Trophoblast cell (in vitro differentiated cells and primary cell): Measurements from ENCODE around the gene TOM1L2.

ENCODE experiments used
- DNase-seq, 2 donors: peaks; one replicate each; pipeline ENCODE4 v3.0.0-alpha.2; 2016
- H2AFZ ChIP-seq: 2 replicates; pipeline ENCODE4 v1.6.1; 2013; ENCODE audit warnings: low read length, moderate library complexity, mild to moderate bottlenecking; ENCODE audit not compliant: insufficient read depth, poor library complexity
- H2AK5ac ChIP-seq: 2 replicates; pipeline ENCODE4 v1.6.1; 2013; ENCODE audit warnings: mild to moderate bottlenecking, low read length
- H2BK120ac ChIP-seq: 2 replicates; pipeline ENCODE4 v1.6.1; 2013; ENCODE audit warnings: low read length, mild to moderate bottlenecking, moderate library complexity; ENCODE audit not compliant: insufficient read depth, poor library complexity
- H2BK12ac ChIP-seq: 2 replicates; pipeline ENCODE4 v1.6.1; 2013; ENCODE audit warnings: mild to moderate bottlenecking, low read length, moderate library complexity
- H2BK5ac ChIP-seq: 2 replicates; pipeline ENCODE4 v1.6.1; 2013; ENCODE audit warnings: low read length, low read depth, moderate library complexity, mild to moderate bottlenecking; ENCODE audit not compliant: poor library complexity
- H3K14ac ChIP-seq: 2 replicates; pipeline ENCODE4 v1.6.1; 2013; ENCODE audit warnings: mild to moderate bottlenecking, low read length
- H3K18ac ChIP-seq: 2 replicates; pipeline ENCODE4 v1.6.1; 2013; ENCODE audit warnings: mild to moderate bottlenecking, low read length
- H3K23ac ChIP-seq: 2 replicates; pipeline ENCODE4 v1.6.1; 2013; ENCODE audit warnings: low read length
- H3K27ac ChIP-seq: 2 replicates; pipeline ENCODE4 v1.5.1; 2013; ENCODE audit warnings: low read depth, mild to moderate bottlenecking, inconsistent platforms, low read length, moderate library complexity
- H3K27me3 ChIP-seq: 2 replicates; pipeline ENCODE4 v1.6.1; 2013; ENCODE audit warnings: inconsistent platforms, mild to moderate bottlenecking, low read length, moderate library complexity; ENCODE audit not compliant: insufficient read depth
- H3K36me3 ChIP-seq, 2 experiments: 1 replicate in 1 of 2; 2 replicates in 1 of 2; pipeline ENCODE4 v1.6.1; 2013; ENCODE audit warnings: low read length in 2 of 2, mild to moderate bottlenecking in 2 of 2, moderate library complexity in 1 of 2; ENCODE audit not compliant: insufficient read depth in 2 of 2, control insufficient read depth in 1 of 2
- H3K4ac ChIP-seq: 2 replicates; pipeline ENCODE4 v1.6.1; 2013; ENCODE audit warnings: low read depth, mild to moderate bottlenecking, low read length, moderate library complexity
- H3K4me1 ChIP-seq, 2 experiments: 1 replicate in 1 of 2; 2 replicates in 1 of 2; pipeline ENCODE4 v1.6.1; 2013; ENCODE audit warnings: low read length in 2 of 2, mild to moderate bottlenecking in 2 of 2, moderate library complexity in 1 of 2; ENCODE audit not compliant: insufficient read depth in 2 of 2, control insufficient read depth in 1 of 2
- H3K4me2 ChIP-seq: 2 replicates; pipeline ENCODE4 v1.6.1; 2013; ENCODE audit warnings: inconsistent platforms, mild to moderate bottlenecking, low read length, moderate library complexity
- H3K4me3 ChIP-seq: 2 replicates; pipeline ENCODE4 v1.5.1; 2013; ENCODE audit warnings: mild to moderate bottlenecking, low read depth, low read length, inconsistent platforms
- H3K79me1 ChIP-seq: one replicate; pipeline ENCODE4 v1.6.1; 2013; ENCODE audit warnings: low read length
- H3K79me2 ChIP-seq: 2 replicates; pipeline ENCODE4 v1.6.1; 2013; ENCODE audit warnings: low read length, mild to moderate bottlenecking; ENCODE audit not compliant: control insufficient read depth, insufficient read depth, poor library complexity
- H3K9ac ChIP-seq: 2 replicates; pipeline ENCODE4 v1.6.1; 2013; ENCODE audit warnings: mild to moderate bottlenecking, low read length
- H3K9me3 ChIP-seq: 2 replicates; pipeline ENCODE4 v1.6.1; 2013; ENCODE audit warnings: low read depth, mild to moderate bottlenecking, control low read depth, inconsistent platforms, low read length; ENCODE audit not compliant: insufficient read depth
- H4K12ac ChIP-seq: 2 replicates; pipeline ENCODE4 v1.6.1; 2013; ENCODE audit warnings: low read depth, mild to moderate bottlenecking, low read length, moderate library complexity
- H4K8ac ChIP-seq: 2 replicates; pipeline ENCODE4 v1.6.1; 2013; ENCODE audit warnings: low read depth, mild to moderate bottlenecking, low read length, moderate library complexity
- H4K91ac ChIP-seq: one replicate; pipeline ENCODE4 v1.6.1; 2013; ENCODE audit warnings: low read depth, mild to moderate bottlenecking, low read length, moderate library complexity
- WGBS: extraction: QIAGEN DNeasy Blood & Tissue Kit; methylation state at CpG from one replicate; pipeline ENCODE4 v1.1.7; 2013; ENCODE audit warnings: missing lambda C conversion rate; ENCODE audit not compliant: insufficient read length, insufficient coverage; ENCODE audit errors: extremely low coverage; 5-methylcytosine and 5-hydroxymethylcytosine counted together

The TOM1L2 gene

DNA sequence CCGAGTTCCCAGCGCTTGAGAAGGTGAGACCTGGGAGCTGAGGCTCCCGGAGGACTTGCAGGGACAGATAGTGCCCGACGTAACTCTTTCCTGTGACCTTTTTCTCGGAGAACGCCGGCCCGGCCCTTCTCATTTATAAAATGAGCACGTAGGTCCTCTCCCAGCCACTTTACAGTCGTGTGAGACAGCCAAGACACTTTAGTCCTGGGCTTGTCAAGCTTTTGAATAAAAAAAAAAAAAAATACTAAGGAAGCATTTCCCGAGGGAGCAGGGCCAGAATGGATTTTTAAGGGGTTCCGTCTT lies 703 bp upstream of the TOM1L2 start:
- no peak for DNase-seq
- peaks cover 7% of the 10 kb centered on the region for H3K79me2 ChIP-seq
- H2AK5ac ChIP-seq, result no peak overlapping the region
- peak overlapping the region; percentile 67 for H3K4me3 ChIP-seq
- H3K36me3 ChIP-seq, result no peaks in the 10 kb centered on the region
- peak overlapping the region; percentile 46 for H2AFZ ChIP-seq
- peaks cover 8 to 9% of the 10 kb centered on the region in 2 experiments for H3K4me1 ChIP-seq
- no peak overlapping the region for H2BK5ac ChIP-seq
- no peak overlapping the region for H4K12ac ChIP-seq
- no peak overlapping the region for H4K91ac ChIP-seq
- peaks cover 4% of the 10 kb centered on the region for H3K79me1 ChIP-seq
- peak overlapping the region; percentile 80 for H3K4me2 ChIP-seq
- no peak overlapping the region for H3K23ac ChIP-seq
- no peak overlapping the region for H4K8ac ChIP-seq
- no peak overlapping the region for H3K18ac ChIP-seq
- no peaks in the 10 kb centered on the region for H3K9me3 ChIP-seq
- H3K27ac ChIP-seq, result no peak overlapping the region
- H2BK120ac ChIP-seq, result no peak overlapping the region
- no peak overlapping the region for H3K4ac ChIP-seq
- H2BK12ac ChIP-seq, result no peak overlapping the region
- no CpG with 5 or more reads among the region's 13 CpGs for WGBS
- H3K27me3 ChIP-seq, result no peaks in the 10 kb centered on the region
- H3K14ac ChIP-seq, result no peak overlapping the region
- no peak overlapping the region for H3K9ac ChIP-seq

DNA sequence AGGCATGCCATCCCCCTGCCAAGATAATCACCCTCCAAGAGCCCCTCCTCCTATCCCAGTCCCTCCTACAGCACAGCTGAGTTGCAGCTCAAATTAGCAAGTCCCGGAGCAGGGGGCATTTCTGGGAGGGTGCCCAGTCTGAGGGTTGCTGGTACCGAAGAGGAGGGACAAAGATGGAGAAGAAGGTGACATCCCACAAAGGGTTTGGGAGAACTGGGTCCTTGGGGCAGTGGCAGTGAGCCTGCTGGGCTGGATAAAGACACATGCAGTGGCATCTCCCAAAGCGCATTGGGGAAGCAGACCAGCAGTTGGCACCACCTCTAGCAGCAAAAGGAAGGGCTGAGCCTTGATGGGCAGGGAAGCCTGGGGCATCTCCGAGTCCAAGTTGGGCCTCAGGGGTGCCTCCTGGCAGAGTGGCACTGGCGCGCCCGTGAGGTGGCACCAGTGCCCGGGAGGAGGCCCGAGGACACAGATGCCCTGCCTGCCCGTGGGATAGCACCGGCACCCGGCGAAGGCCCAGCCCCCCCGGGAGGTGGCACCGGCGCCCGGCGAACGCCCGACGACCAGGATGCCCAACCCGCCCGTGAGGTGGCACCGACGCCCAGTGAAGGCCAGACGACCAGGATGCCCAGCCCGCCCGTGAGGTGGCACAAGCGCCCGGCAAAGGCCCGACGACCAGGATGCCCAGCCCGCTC lies 622 bp downstream of the TOM1L2 start:
- Histone ChIP-seq H3K79me1 (peaks cover 4% of the 10 kb centered on the region), H3K4me2 (peak overlapping the region; percentile 80), H2BK5ac (peak overlapping the region; percentile 14), H3K79me2 (peaks cover 7% of the 10 kb centered on the region), H3K36me3 (no peaks in the 10 kb centered on the region), H4K91ac (peak overlapping the region; percentile 67), H3K27me3 (no peaks in the 10 kb centered on the region), H3K14ac (peak overlapping the region; percentile 62), H2BK120ac (peak overlapping the region; percentile 57), H3K4ac (peak overlapping the region; percentile 54), H3K4me3 (peak overlapping the region; percentile 88), H4K8ac (peak overlapping the region; percentile 11), H3K9me3 (no peaks in the 10 kb centered on the region), H2AK5ac (peak overlapping the region; percentile 73), H2BK12ac (no peak overlapping the region), H3K18ac (peak overlapping the region; percentile 67), H4K12ac (peak overlapping the region; percentile 4), H3K4me1 (peaks cover 8 to 9% of the 10 kb centered on the region in 2 experiments), H2AFZ (peak overlapping the region; percentile 62), H3K23ac (no peak overlapping the region), H3K27ac (no peak overlapping the region), H3K9ac (peak overlapping the region; percentile 61)
- DNase-seq, result no peak
- WGBS, result no CpG with 5 or more reads among the region's 33 CpGs

GRCh38 chr17:17970699-17971430 lies 1.3 kb downstream of the TOM1L2 start:
- no peaks in the 10 kb centered on the region for H3K36me3 ChIP-seq
- peaks cover 4% of the 10 kb centered on the region for H3K79me1 ChIP-seq
- H2BK120ac ChIP-seq, result no peak overlapping the region
- H3K4me1 ChIP-seq, result peaks cover 9 to 10% of the 10 kb centered on the region in 2 experiments
- H2AK5ac ChIP-seq, result no peak overlapping the region
- H3K4me3 ChIP-seq, result no peak overlapping the region
- no peak overlapping the region for H4K8ac ChIP-seq
- H3K27me3 ChIP-seq, result no peaks in the 10 kb centered on the region
- H4K91ac ChIP-seq, result no peak overlapping the region
- no peak overlapping the region for H3K27ac ChIP-seq
- H3K4ac ChIP-seq, result peak overlapping the region; percentile 25
- peak overlapping the region; percentile 80 for H3K4me2 ChIP-seq
- no peak overlapping the region for H2BK5ac ChIP-seq
- H3K79me2 ChIP-seq, result peaks cover 7% of the 10 kb centered on the region
- no peak overlapping the region for H3K9ac ChIP-seq
- whole genome bisulfite sequencing, result no CpG with 5 or more reads among the region's 1 CpG
- DNase-seq, result peak; percentile 65 to 93
- no peak overlapping the region for H3K14ac ChIP-seq
- no peaks in the 10 kb centered on the region for H3K9me3 ChIP-seq
- H3K18ac ChIP-seq, result no peak overlapping the region
- no peak overlapping the region for H4K12ac ChIP-seq
- H2BK12ac ChIP-seq, result no peak overlapping the region
- no peak overlapping the region for H3K23ac ChIP-seq
- H2AFZ ChIP-seq, result no peak overlapping the region

GRCh38 chr17:17966399-17966798 lies 5.8 kb downstream of the TOM1L2 start:
- Histone ChIP-seq H3K18ac (no peak overlapping the region), H3K4me3 (no peak overlapping the region), H2AFZ (no peak overlapping the region), H3K9me3 (no peaks in the 10 kb centered on the region), H2BK12ac (no peak overlapping the region), H4K91ac (no peak overlapping the region), H3K36me3 (peaks cover 0 to 3% of the 10 kb centered on the region in 2 experiments), H3K79me2 (peaks cover 3% of the 10 kb centered on the region), H2BK120ac (no peak overlapping the region), H3K27ac (no peak overlapping the region), H3K79me1 (peaks cover 5% of the 10 kb centered on the region), H3K27me3 (no peaks in the 10 kb centered on the region), H2BK5ac (no peak overlapping the region), H3K14ac (no peak overlapping the region), H4K8ac (no peak overlapping the region), H4K12ac (no peak overlapping the region), H2AK5ac (no peak overlapping the region), H3K23ac (no peak overlapping the region), H3K4me1 (peaks cover 13 to 17% of the 10 kb centered on the region in 2 experiments), H3K4me2 (no peak overlapping the region), H3K9ac (no peak overlapping the region), H3K4ac (peak overlapping the region; percentile 73)
- WGBS, result no CpG with 5 or more reads among the region's 3 CpGs
- no peak for DNase-seq
